ENCODE results near the gene RAD1.
"Not testable (repeated sequence)": the region's sequence is repeated elsewhere in the genome, so short reads cannot be mapped to it uniquely, and the experiment has no call there.

RAD1 gene

GRCh38 chr5:34915139-34915855 is at the start of gene RAD1, which contains the start of gene BRIX1:
TSS of gene RAD1 (minus strand) at chr5:34915504. CDS start at chr5:34914892, 612 bp downstream.
TSS of gene BRIX1 (plus strand) at chr5:34915711. CDS start at chr5:34915739, 28 bp downstream.
- peak; percentile 99 for DNase-seq

GRCh38 chr5:34959323-34959722 is 44.0 kb upstream of the RAD1 start:
- no peak for DNase-seq

- peak; percentile 37 for DNase-seq
Observed at GRCh38 chr5:34957857-34958690, 42.8 kb upstream of the RAD1 start.

GRCh38 chr5:34957321-34957720 is 42.0 kb upstream of the RAD1 start:
- DNase-seq: no peak

GRCh38 chr5:34944460-34945047 is 29.2 kb upstream of the RAD1 start:
- DNase-seq: no peak

GRCh38 chr5:34944044-34944443 is 28.7 kb upstream of the RAD1 start:
- DNase-seq: no peak

- no peak for DNase-seq
Observed at GRCh38 chr5:34941936-34942335, 26.6 kb upstream of the RAD1 start.

- DNase-seq: no peak
Observed at GRCh38 chr5:34932947-34933346, 17.6 kb upstream of the RAD1 start.

GRCh38 chr5:34930870-34931269 is 15.6 kb upstream of the RAD1 start:
- no peak for DNase-seq

- DNase-seq: peak; percentile 44
Observed at GRCh38 chr5:34930462-34930844, 15.1 kb upstream of the RAD1 start.

GRCh38 chr5:34929720-34930461 is 14.6 kb upstream of the RAD1 start:
- peak; percentile 89 for DNase-seq

- DNase-seq: peak; percentile 99
Observed at GRCh38 chr5:34929134-34929719, 13.9 kb upstream of the RAD1 start, which contains the start of gene DNAJC21. TSS of gene DNAJC21 (plus strand) at chr5:34929559. CDS start at chr5:34929820, 261 bp downstream.

- DNase-seq: no peak
Observed at GRCh38 chr5:34928267-34928666, 13.0 kb upstream of the RAD1 start.

- no peak for DNase-seq
Observed at GRCh38 chr5:34927785-34928184, 12.5 kb upstream of the RAD1 start.

GRCh38 chr5:34926318-34926888 is 11.1 kb upstream of the RAD1 start:
- no peak for DNase-seq

GRCh38 chr5:34924462-34924765 is 9.1 kb upstream of the RAD1 start:
- DNase-seq: no peak

- DNase-seq: peak; percentile 31
Observed at GRCh38 chr5:34923694-34924461, 8.6 kb upstream of the RAD1 start.

- not testable (repeated sequence) for DNase-seq
Observed at GRCh38 chr5:34923256-34923655, 8.0 kb upstream of the RAD1 start.

- no peak for DNase-seq
Observed at GRCh38 chr5:34919077-34919476, 3.8 kb upstream of the RAD1 start.

- DNase-seq: no peak
Observed at GRCh38 chr5:34918025-34918424, 2.7 kb upstream of the RAD1 start.

- no peak for DNase-seq
Observed at GRCh38 chr5:34916518-34916917, 1.2 kb upstream of the RAD1 start.

- DNase-seq: peak; percentile 59
Observed at GRCh38 chr5:34915856-34916192, 520 bp upstream of the RAD1 start.
